Stimulated activated memory B cell treated with anti-CD40 and anti-IgM and Interleukin-4, amounts not matched to agents 10 μg/mL and 1 μg/mL and 100 μg/mL, for 72 hours (primary cell): Measurements from ENCODE around the gene NECAP2.
"Not testable (repeated sequence)": the region's sequence is repeated elsewhere in the genome, so short reads cannot be mapped to it uniquely, and the experiment has no call there.

Source experiments
- ATAC-seq: fragments of 150-1000 bp; cut with Tn5 transposase; 2 replicates; pipeline ENCODE4 v1.10.0; 2021
- H3K27ac Mint-ChIP-seq: one replicate; pipeline ENCODE4 v1.8.0; 2022; ENCODE audit warnings: mild to moderate bottlenecking, mixed read lengths
- H3K27me3 Mint-ChIP-seq: one replicate; pipeline ENCODE4 v1.8.0; 2022; ENCODE audit warnings: mixed read lengths
- H3K36me3 Mint-ChIP-seq: one replicate; pipeline ENCODE4 v1.8.0; 2022; ENCODE audit warnings: mixed read lengths
- H3K4me1 Mint-ChIP-seq: one replicate; pipeline ENCODE4 v1.8.0; 2022; ENCODE audit warnings: mixed read lengths
- H3K4me3 Mint-ChIP-seq: one replicate; pipeline ENCODE4 v1.8.0; 2022; ENCODE audit warnings: mild to moderate bottlenecking, moderate library complexity, mixed read lengths
- H3K9me3 Mint-ChIP-seq: one replicate; pipeline ENCODE4 v1.8.0; 2022; ENCODE audit warnings: mixed read lengths

The NECAP2 gene

DNA sequence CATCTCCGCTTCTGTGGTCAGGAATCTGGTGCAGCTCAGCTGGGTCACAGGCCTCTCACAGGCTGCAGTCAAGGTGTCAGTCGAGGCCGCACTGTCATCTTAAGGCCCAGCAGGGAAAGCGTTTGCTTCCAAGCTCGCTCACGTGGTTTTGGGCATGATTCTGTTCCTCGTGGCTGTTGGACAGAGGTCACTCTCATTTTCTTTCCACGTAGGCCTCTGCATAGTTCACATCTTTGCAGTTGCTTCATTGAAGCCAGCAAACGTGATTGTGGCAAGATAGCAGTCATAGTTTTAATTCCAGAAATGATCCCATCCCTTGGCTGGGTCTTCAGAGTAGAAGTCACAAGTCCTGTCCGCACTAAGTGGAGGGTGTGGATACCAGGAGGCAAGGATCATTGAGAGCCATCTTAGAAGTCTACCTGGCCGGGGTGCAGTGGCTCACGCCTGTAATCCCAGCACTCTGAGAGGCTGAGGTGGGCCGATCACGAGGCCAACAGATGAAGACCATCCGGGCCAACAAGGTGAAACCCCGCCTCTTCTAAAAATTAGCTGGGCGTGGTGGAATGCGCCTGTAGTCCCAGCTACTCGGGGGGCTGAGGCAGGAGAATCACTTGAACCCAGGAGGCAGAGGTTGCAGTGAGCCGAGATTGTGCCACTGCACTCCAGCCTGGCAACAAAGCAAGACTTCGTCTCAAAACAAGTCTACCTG lies 24.5 kb downstream of the NECAP2 start:
- no peak overlapping the region for H3K4me3 Mint-ChIP-seq
- no peaks in the 10 kb centered on the region for H3K27me3 Mint-ChIP-seq
- no peaks in the 10 kb centered on the region for H3K4me1 Mint-ChIP-seq
- peaks cover 54% of the 10 kb centered on the region for H3K36me3 Mint-ChIP-seq
- H3K9me3 Mint-ChIP-seq = no peaks in the 10 kb centered on the region
- no peak overlapping the region for H3K27ac Mint-ChIP-seq
- no peak for ATAC-seq

- Mint-ChIP-seq H3K9me3 (no peaks in the 10 kb centered on the region), H3K4me1 (no peaks in the 10 kb centered on the region), H3K36me3 (peaks cover 57% of the 10 kb centered on the region), H3K4me3 (no peak overlapping the region), H3K27ac (no peak overlapping the region), H3K27me3 (no peaks in the 10 kb centered on the region)
- no peak for ATAC-seq
Measured at GRCh38 chr1:16468558-16468957, 28.0 kb downstream of the NECAP2 start.

- H3K9me3 Mint-ChIP-seq = no peaks in the 10 kb centered on the region
- no peaks in the 10 kb centered on the region for H3K27me3 Mint-ChIP-seq
- no peak overlapping the region for H3K4me3 Mint-ChIP-seq
- ATAC-seq = peak; percentile 24
- H3K27ac Mint-ChIP-seq = no peak overlapping the region
- no peaks in the 10 kb centered on the region for H3K4me1 Mint-ChIP-seq
- peaks cover 43% of the 10 kb centered on the region for H3K36me3 Mint-ChIP-seq
Measured at GRCh38 chr1:16474166-16474800, 33.8 kb downstream of the NECAP2 start.

- not testable (repeated sequence) for H3K27ac Mint-ChIP-seq, H3K4me1 Mint-ChIP-seq, H3K9me3 Mint-ChIP-seq, ATAC-seq, H3K27me3 Mint-ChIP-seq, H3K4me3 Mint-ChIP-seq
- H3K36me3 Mint-ChIP-seq = peaks cover 43% of the 10 kb centered on the region
Measured at GRCh38 chr1:16474891-16475290, 34.4 kb downstream of the NECAP2 start.

DNA sequence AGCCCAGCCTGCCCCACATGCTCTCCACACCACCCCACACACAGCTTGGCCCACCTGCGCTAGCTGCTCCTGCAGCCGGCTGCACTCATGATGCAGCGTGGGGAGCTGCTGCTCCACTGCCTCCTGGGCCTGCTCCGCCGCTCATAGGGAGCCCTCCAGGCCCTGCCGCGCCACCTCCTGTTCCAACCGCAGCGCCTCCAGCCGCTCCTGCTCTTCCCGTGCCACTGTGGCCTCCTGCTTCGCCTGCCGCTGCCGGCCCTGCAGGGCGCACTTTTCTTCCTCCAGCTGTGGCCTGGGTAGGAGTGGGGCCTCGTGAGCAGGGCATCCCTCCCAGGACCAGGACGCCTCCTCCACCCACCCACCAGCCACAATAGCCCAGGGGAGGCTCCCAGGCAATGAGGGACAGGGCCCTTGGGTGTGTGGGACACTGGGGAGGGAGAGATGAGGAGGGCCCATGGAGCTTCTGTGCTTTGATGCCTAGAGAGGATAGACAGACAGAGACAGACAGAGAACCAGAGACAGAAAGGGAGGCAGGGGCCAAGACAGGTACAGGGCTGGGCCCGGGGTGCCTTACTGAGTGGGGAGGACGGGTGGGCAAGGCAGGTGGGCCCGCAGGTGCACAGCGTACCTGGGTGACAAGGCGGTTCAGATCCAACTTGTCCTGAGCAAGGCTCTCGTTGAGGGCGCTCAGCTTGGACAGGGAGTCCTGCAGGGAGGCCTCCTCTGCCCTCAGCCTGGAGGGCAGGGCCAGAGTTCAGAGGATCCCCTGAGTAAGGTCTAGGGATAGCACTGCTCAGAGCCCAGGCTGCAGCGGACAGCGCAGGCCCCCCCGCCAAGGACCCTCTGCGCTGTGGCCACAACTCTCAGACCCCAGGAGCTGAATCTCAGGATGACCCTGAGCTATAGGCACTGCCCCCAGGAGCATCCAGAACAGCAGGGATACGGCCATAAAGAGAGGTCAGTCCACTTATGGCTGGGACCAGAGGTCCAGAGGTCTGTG lies 35.5 kb downstream of the NECAP2 start:
- peak; percentile 51 for ATAC-seq
- H3K27me3 Mint-ChIP-seq, H3K9me3 Mint-ChIP-seq, H3K4me1 Mint-ChIP-seq, H3K4me3 Mint-ChIP-seq, H3K27ac Mint-ChIP-seq: not testable (repeated sequence)
- peaks cover 51% of the 10 kb centered on the region for H3K36me3 Mint-ChIP-seq

DNA sequence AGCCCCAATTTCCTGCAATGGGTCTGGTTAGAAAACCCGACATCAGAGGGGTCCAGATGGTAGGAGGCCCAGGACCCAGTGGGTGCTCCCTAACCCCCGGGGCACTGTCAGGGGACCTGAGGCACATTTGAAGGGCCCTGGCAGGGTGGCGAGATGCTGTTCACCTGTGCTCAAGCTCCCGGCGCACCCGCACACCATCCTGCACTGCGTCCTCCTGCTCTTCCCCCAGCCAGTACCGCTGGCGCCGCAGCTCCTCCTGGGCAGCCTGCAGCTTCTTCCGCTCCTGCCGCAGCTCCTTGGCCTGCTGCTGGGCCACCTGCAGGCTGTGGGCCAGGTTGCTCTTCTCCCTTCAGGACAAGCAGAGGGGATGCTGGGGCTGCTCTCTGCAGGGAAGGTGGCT lies 37.6 kb downstream of the NECAP2 start:
- Mint-ChIP-seq H3K27me3 (no peaks in the 10 kb centered on the region), H3K9me3 (no peaks in the 10 kb centered on the region), H3K4me3 (no peak overlapping the region), H3K36me3 (peaks cover 42% of the 10 kb centered on the region), H3K27ac (no peak overlapping the region), H3K4me1 (no peaks in the 10 kb centered on the region)
- ATAC-seq = no peak

- H3K4me3 Mint-ChIP-seq, H3K27ac Mint-ChIP-seq, H3K4me1 Mint-ChIP-seq, H3K9me3 Mint-ChIP-seq, H3K27me3 Mint-ChIP-seq, ATAC-seq: not testable (repeated sequence)
- peaks cover 38% of the 10 kb centered on the region for H3K36me3 Mint-ChIP-seq
Measured at GRCh38 chr1:16483146-16483545, 42.6 kb downstream of the NECAP2 start.

- not testable (repeated sequence) for H3K27ac Mint-ChIP-seq, H3K4me1 Mint-ChIP-seq, H3K4me3 Mint-ChIP-seq, H3K9me3 Mint-ChIP-seq, ATAC-seq, H3K27me3 Mint-ChIP-seq
- peaks cover 36% of the 10 kb centered on the region for H3K36me3 Mint-ChIP-seq
Measured at GRCh38 chr1:16483639-16484500, 43.3 kb downstream of the NECAP2 start.

- ATAC-seq = no peak
Measured at GRCh38 chr1:16484501-16484835, 43.9 kb downstream of the NECAP2 start.

DNA sequence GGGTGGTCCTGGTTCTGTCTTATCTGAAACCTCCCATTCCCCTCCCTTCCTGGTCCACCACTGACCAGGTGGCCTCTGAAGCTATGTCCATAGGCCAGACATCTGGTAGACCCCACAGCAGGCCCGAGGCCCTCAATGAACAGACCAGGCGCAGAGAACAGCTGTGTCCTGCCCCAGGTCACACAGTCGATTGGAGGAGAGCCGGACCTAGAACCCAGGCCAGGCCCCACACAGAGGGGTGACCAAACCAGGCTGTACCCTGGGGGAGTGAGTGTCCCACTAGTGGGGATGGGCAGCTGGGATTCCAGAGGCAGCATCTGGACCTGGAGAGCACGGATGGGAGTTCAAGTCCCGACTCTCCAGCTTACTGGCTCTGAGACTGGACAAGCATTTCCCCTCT lies 44.4 kb downstream of the NECAP2 start:
- Mint-ChIP-seq H3K36me3 (peaks cover 36% of the 10 kb centered on the region), H3K4me3 (no peak overlapping the region), H3K4me1 (no peaks in the 10 kb centered on the region), H3K27me3 (no peaks in the 10 kb centered on the region), H3K9me3 (no peaks in the 10 kb centered on the region), H3K27ac (no peak overlapping the region)
- no peak for ATAC-seq

More at GRCh38 chr1:16484501-16484835, 43.9 kb downstream of the NECAP2 start:
- Mint-ChIP-seq H3K27me3 (no peaks in the 10 kb centered on the region), H3K27ac (no peak overlapping the region), H3K9me3 (no peaks in the 10 kb centered on the region), H3K36me3 (peaks cover 36% of the 10 kb centered on the region), H3K4me3 (no peak overlapping the region), H3K4me1 (no peaks in the 10 kb centered on the region)

DNA sequence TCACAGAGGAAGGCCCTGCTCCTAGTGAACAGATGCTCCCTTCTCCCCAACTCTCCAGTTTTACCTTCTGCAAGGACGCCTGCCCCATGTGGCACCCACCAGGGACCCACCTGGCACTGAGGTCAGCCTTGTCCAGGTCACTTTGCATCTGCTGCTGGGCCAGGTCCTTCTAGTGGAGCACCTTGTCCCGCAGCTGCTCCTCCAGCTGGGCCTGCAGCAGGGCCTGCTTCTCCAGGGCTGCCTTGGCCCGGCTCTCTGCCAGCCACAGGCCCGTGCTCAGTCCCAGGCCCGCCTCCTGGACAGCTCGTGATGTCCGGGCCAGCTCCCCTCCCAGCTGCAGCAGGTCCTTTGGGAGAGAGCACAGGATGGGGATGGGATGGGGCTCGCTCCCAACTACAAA lies 45.8 kb downstream of the NECAP2 start:
- not testable (repeated sequence) for H3K4me3 Mint-ChIP-seq, ATAC-seq, H3K9me3 Mint-ChIP-seq, H3K27ac Mint-ChIP-seq, H3K4me1 Mint-ChIP-seq, H3K27me3 Mint-ChIP-seq
- H3K36me3 Mint-ChIP-seq = peaks cover 27% of the 10 kb centered on the region

DNA sequence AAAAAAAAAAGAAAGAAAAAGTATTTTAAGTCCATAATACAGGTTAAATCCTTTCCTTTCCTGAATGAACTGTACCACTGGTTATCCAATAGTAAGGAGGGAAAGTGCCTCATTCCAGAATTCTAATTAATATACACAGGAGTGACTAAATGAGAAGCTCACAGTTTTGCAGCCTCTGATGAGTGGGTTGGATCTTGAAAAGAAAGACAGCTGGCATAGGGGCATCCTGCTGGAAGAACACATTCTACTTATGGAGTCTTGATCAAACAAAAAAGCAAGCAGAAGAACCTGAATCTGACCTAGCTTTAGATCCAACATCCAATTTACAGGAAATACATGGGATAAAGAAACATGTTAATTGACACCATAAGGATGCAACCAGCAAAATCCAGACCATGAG lies 46.5 kb downstream of the NECAP2 start:
- H3K27me3 Mint-ChIP-seq = not testable (repeated sequence)
- peaks cover 26% of the 10 kb centered on the region for H3K36me3 Mint-ChIP-seq

DNA sequence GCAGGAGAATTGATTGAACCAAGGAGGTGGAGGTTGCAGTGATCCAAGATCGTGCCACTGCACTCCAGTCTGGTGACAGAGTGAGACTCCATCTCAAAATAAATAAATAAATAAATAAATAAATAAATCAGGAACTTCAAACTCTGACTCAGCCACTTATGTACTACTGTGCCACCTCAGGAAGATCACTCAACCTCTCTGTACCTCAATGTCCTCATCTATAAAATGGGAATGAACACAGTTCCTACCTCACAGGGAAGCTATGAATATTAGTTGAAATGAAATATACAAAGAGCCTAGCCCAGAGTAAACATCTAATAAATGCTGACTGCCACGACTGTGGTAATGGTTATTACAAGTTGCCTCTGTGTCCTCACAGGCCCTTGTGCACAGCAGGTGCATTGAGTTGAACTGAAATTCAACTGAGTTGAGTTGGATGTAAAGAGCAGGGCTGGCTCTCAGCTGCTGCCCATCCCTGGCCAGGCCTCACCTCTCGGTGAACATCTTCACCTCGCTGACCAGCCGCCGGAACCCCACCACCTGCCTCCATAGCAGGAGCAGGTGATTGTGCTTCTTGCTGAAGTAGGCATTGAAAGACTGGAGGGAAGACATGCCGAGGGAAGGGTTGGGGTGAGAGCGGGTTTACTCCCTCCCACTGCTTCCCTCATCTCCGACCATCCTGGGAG lies 48.8 kb downstream of the NECAP2 start:
- H3K27me3 Mint-ChIP-seq, ATAC-seq, H3K4me3 Mint-ChIP-seq, H3K27ac Mint-ChIP-seq, H3K9me3 Mint-ChIP-seq, H3K4me1 Mint-ChIP-seq: not testable (repeated sequence)
- H3K36me3 Mint-ChIP-seq = peaks cover 15% of the 10 kb centered on the region

More for the DNA sequence above, 46.5 kb downstream of the NECAP2 start:
- not testable (repeated sequence) for H3K4me1 Mint-ChIP-seq, ATAC-seq, H3K4me3 Mint-ChIP-seq, H3K27ac Mint-ChIP-seq, H3K9me3 Mint-ChIP-seq

- Mint-ChIP-seq H3K27me3 (no peaks in the 10 kb centered on the region), H3K4me1 (no peaks in the 10 kb centered on the region), H3K36me3 (peaks cover 6% of the 10 kb centered on the region), H3K9me3 (no peaks in the 10 kb centered on the region), H3K4me3 (no peak overlapping the region), H3K27ac (no peak overlapping the region)
- no peak for ATAC-seq
Measured at GRCh38 chr1:16491056-16491675, 50.6 kb downstream of the NECAP2 start.
